T-cell (primary cell): Measurements from ENCODE around the gene SDHAF3. TPM values are rescaled to one million over a fixed set of nuclear protein-coding genes. Genes with fewer than 3 reads are reported as not detected.
"Not testable (repeated sequence)": the region's sequence is repeated elsewhere in the genome, so short reads cannot be mapped to it uniquely, and the experiment has no call there.

ENCODE experiments used
- ATAC-seq, 4 experiments: fragments of 200-7000 bp in 3 of 4; fragments of 150-1000 bp in 1 of 4; cut with Tn5 transposase; replicated peaks in 1 of 4; 1 replicate in 3 of 4; 2 replicates in 1 of 4; pipeline ENCODE4 v1.10.0; 2021; ENCODE audit warnings: moderate library complexity in 3 of 4, mild to moderate bottlenecking in 2 of 4, moderate number of reproducible peaks in 1 of 4
- CTCF ChIA-PET, 2 donors: fragments of 300-600 bp; sonication (Branson Sonifier 250); formaldehyde crosslinking; loops; one replicate each; lab custom pipeline; 2022; ENCODE audit warnings: antibody characterized with exemption in 2 of 2; lab: Charles Lee
- POLR2A ChIA-PET, 2 donors: fragments of 300-600 bp; sonication (Branson Sonifier 250); formaldehyde crosslinking; loops; one replicate each; lab custom pipeline; 2022; ENCODE audit warnings: antibody characterized with exemption in 2 of 2; lab: Charles Lee
- DNase-seq, 35 experiments: peaks; one replicate each; pipeline versions ENCODE4 v3.0.0 to v3.0.0-alpha.2; 2013 to 2023
- H3K27ac ChIP-seq: one replicate; pipeline ENCODE4 v1.5.1; 2013; ENCODE audit warnings: low read length
- H3K27me3 ChIP-seq, 2 experiments: replicated peaks in 1 of 2; 1 replicate in 1 of 2; 2 replicates in 1 of 2; pipeline versions ENCODE4 v1.6.1 to v1.7.0; 2013; ENCODE audit warnings: low read length in 1 of 2, mixed read lengths in 1 of 2; ENCODE audit not compliant: control insufficient read depth in 2 of 2, insufficient read depth in 2 of 2; ENCODE audit errors: extremely low read depth in 1 of 2
- H3K36me3 ChIP-seq, 2 donors: 1 replicate in 1 of 2; 2 replicates in 1 of 2; pipeline versions ENCODE4 v1.6.1 to v1.7.0; 2013; ENCODE audit warnings: low read length in 1 of 2; ENCODE audit not compliant: control insufficient read depth in 2 of 2, insufficient read depth in 1 of 2; ENCODE audit errors: extremely low read depth in 1 of 2
- H3K4me1 ChIP-seq, 2 experiments: 1 replicate in 1 of 2; 2 replicates in 1 of 2; pipeline versions ENCODE4 v1.6.1 to v1.7.0; 2013; ENCODE audit warnings: low read length in 2 of 2, mixed read lengths in 1 of 2; ENCODE audit not compliant: insufficient read depth in 2 of 2, control insufficient read depth in 1 of 2; ENCODE audit errors: extremely low read depth in 1 of 2
- H3K4me3 ChIP-seq, 2 donors: 1 replicate in 1 of 2; 2 replicates in 1 of 2; pipeline versions ENCODE4 v1.5.1 to v1.7.0; 2013; ENCODE audit warnings: mild to moderate bottlenecking in 2 of 2, low read length in 1 of 2, moderate library complexity in 1 of 2; ENCODE audit not compliant: control insufficient read depth in 1 of 2; ENCODE audit errors: extremely low read depth in 1 of 2
- H3K9me3 ChIP-seq: 2 replicates; pipeline ENCODE4 v1.7.0; 2013
- H3K27ac Mint-ChIP-seq, 2 donors: one replicate each; pipeline ENCODE4 v1.8.0; 2020 to 2021; ENCODE audit warnings: mild to moderate bottlenecking in 2 of 2, mixed read lengths in 2 of 2
- H3K27me3 Mint-ChIP-seq, 2 donors: one replicate each; pipeline ENCODE4 v1.8.0; 2021 to 2022; ENCODE audit warnings: mixed read lengths in 2 of 2
- H3K36me3 Mint-ChIP-seq: one replicate; pipeline ENCODE4 v1.8.0; 2021; ENCODE audit warnings: mixed read lengths
- H3K4me1 Mint-ChIP-seq, 3 donors: one replicate each; pipeline ENCODE4 v1.8.0; 2020 to 2022; ENCODE audit warnings: mixed read lengths in 3 of 3, mild to moderate bottlenecking in 1 of 3
- H3K4me3 Mint-ChIP-seq, 3 donors: one replicate each; pipeline ENCODE4 v1.8.0; 2020 to 2022; ENCODE audit warnings: mild to moderate bottlenecking in 3 of 3, mixed read lengths in 3 of 3, moderate library complexity in 3 of 3
- H3K9me3 Mint-ChIP-seq, 3 donors: one replicate each; pipeline ENCODE4 v1.8.0; 2020 to 2022; ENCODE audit warnings: mixed read lengths in 3 of 3
- WGBS: methylation state at CpG from one replicate; pipeline ENCODE4 v1.1.5; 2013; ENCODE audit warnings: missing lambda C conversion rate; ENCODE audit not compliant: insufficient coverage; 5-methylcytosine and 5-hydroxymethylcytosine counted together
- total RNA-seq, 35 experiments: library from RNA in 6 of 35; stranded (reverse) in 6 of 35; fragments of 120-200 nt in 1 of 35; gene quantifications; one replicate each; pipeline versions ENCODE4 v1.2.1 to v1.2.4 and lab custom pipeline; 2013 to 2026

Gene SDHAF3
- total RNA-seq, 5 donors from 2014 or later (not counting 1 experiment from before 2014, with no cell fraction given) = 11.1 to 15.3 (median 12.0) TPM

GRCh38 chr7:97119747-97120146 is 2.2 kb downstream of the SDHAF3 start:
- DNase-seq (no peak), ATAC-seq (no peak)
- Mint-ChIP-seq H3K4me1 (peaks cover 53 to 71% (median 59%) of the 10 kb centered on the region in 3 donors), H3K9me3 (peaks cover 0 to 7% (median 2%) of the 10 kb centered on the region in 3 donors), H3K4me3 (peak overlapping the region in 2 of 3 donors; percentile 18 to 97), H3K27me3 (no peaks in the 10 kb centered on the region), H3K36me3 (peaks cover 16% of the 10 kb centered on the region), H3K27ac (no peak overlapping the region)
- Histone ChIP-seq H3K36me3 (no peaks in the 10 kb centered on the region), H3K4me1 (peaks cover 11 to 20% of the 10 kb centered on the region in 2 experiments), H3K9me3 (no peaks in the 10 kb centered on the region), H3K27ac (no peak overlapping the region), H3K4me3 (no peak overlapping the region), H3K27me3 (no peaks in the 10 kb centered on the region)
- ChIA-PET POLR2A (interaction anchor here in 1 of 2 donors (0.5 kb wide), 1 partner anchor 854 kb away, joined by 4 read pairs; no protein-coding TSS in a partner anchor), CTCF (no interaction called here)
- WGBS = no CpG with 5 or more reads among the region's 2 CpGs

- H3K4me3 Mint-ChIP-seq = no peak overlapping the region
- Histone ChIP-seq H3K9me3 (no peaks in the 10 kb centered on the region), H3K4me3 (no peak overlapping the region), H3K27ac (no peak overlapping the region), H3K27me3 (no peaks in the 10 kb centered on the region), H3K4me1 (peaks cover 11 to 20% of the 10 kb centered on the region in 2 experiments), H3K36me3 (no peaks in the 10 kb centered on the region)
- ATAC-seq (no peak), DNase-seq (no peak)
- WGBS = 100% methylated on average over 1 of the region's 5 CpGs
- ChIA-PET CTCF (no interaction called here), POLR2A (no interaction called here)
- H3K36me3 Mint-ChIP-seq = peaks cover 25% of the 10 kb centered on the region
- H3K4me1 Mint-ChIP-seq = peaks cover 58 to 83% (median 63%) of the 10 kb centered on the region in 3 donors
- H3K9me3 Mint-ChIP-seq = peaks cover 0 to 10% (median 4%) of the 10 kb centered on the region in 3 donors
- no peaks in the 10 kb centered on the region for H3K27me3 Mint-ChIP-seq
- H3K27ac Mint-ChIP-seq = no peak overlapping the region
Measured at GRCh38 chr7:97120713-97121457, 3.4 kb downstream of the SDHAF3 start.

GRCh38 chr7:97123115-97123514 is 5.6 kb downstream of the SDHAF3 start:
- POLR2A ChIA-PET, H3K36me3 ChIP-seq, H3K4me3 Mint-ChIP-seq, ATAC-seq, H3K27ac ChIP-seq, H3K27me3 Mint-ChIP-seq, H3K27ac Mint-ChIP-seq, H3K4me3 ChIP-seq, H3K9me3 ChIP-seq, H3K27me3 ChIP-seq, DNase-seq: not testable (repeated sequence)
- peaks cover 48 to 81% (median 57%) of the 10 kb centered on the region in 3 donors for H3K4me1 Mint-ChIP-seq
- no CpG with 5 or more reads among the region's 2 CpGs for WGBS
- H3K36me3 Mint-ChIP-seq = peaks cover 34% of the 10 kb centered on the region
- CTCF ChIA-PET = interaction anchor here in 1 of 2 donors (0.6 kb wide), 1 partner anchor 11 kb away, joined by 3 read pairs; no protein-coding TSS in a partner anchor
- H3K4me1 ChIP-seq = peaks cover 3 to 16% of the 10 kb centered on the region in 2 experiments
- H3K9me3 Mint-ChIP-seq = peaks cover 0 to 10% (median 3%) of the 10 kb centered on the region in 3 donors

GRCh38 chr7:97126483-97127171 is 9.1 kb downstream of the SDHAF3 start:
- Histone ChIP-seq H3K4me3 (no peak overlapping the region), H3K4me1 (peaks cover 0 to 8% of the 10 kb centered on the region in 2 experiments), H3K36me3 (peaks cover 0 to 3% of the 10 kb centered on the region in 2 donors), H3K27me3 (no peaks in the 10 kb centered on the region), H3K27ac (no peak overlapping the region), H3K9me3 (no peaks in the 10 kb centered on the region)
- H3K36me3 Mint-ChIP-seq = peaks cover 25% of the 10 kb centered on the region
- DNase-seq (no peak), ATAC-seq (no peak)
- H3K27ac Mint-ChIP-seq = no peak overlapping the region
- ChIA-PET CTCF (no interaction called here), POLR2A (interaction anchor here in 1 of 2 donors (0.6 kb wide), 1 partner anchor 16 kb away, joined by 3 read pairs; no protein-coding TSS in a partner anchor)
- no peaks in the 10 kb centered on the region for H3K27me3 Mint-ChIP-seq
- H3K9me3 Mint-ChIP-seq = peaks cover 0 to 10% (median 3%) of the 10 kb centered on the region in 3 donors
- no peak overlapping the region for H3K4me3 Mint-ChIP-seq
- 94% methylated on average over 13 of the region's 15 CpGs for WGBS
- peaks cover 31 to 66% (median 42%) of the 10 kb centered on the region in 3 donors for H3K4me1 Mint-ChIP-seq

GRCh38 chr7:97128736-97129135 is 11.2 kb downstream of the SDHAF3 start:
- Histone ChIP-seq H3K27ac (no peak overlapping the region), H3K9me3 (no peaks in the 10 kb centered on the region), H3K36me3 (peaks cover 0 to 3% of the 10 kb centered on the region in 2 donors), H3K4me1 (peaks cover 0 to 8% of the 10 kb centered on the region in 2 experiments), H3K27me3 (no peaks in the 10 kb centered on the region), H3K4me3 (no peak overlapping the region)
- Mint-ChIP-seq H3K4me3 (no peak overlapping the region), H3K27me3 (no peaks in the 10 kb centered on the region), H3K27ac (no peak overlapping the region), H3K9me3 (peaks cover 0 to 10% (median 3%) of the 10 kb centered on the region in 3 donors), H3K4me1 (peaks cover 34 to 53% (median 36%) of the 10 kb centered on the region in 3 donors), H3K36me3 (peaks cover 24% of the 10 kb centered on the region)
- ChIA-PET CTCF (no interaction called here), POLR2A (no interaction called here)
- ATAC-seq (no peak), DNase-seq (no peak)
- no CpG with 5 or more reads among the region's 1 CpG for WGBS

GRCh38 chr7:97130417-97131139 is 13.1 kb downstream of the SDHAF3 start:
- POLR2A ChIA-PET = no interaction called here
- no peak for DNase-seq
- Histone ChIP-seq H3K36me3 (peaks cover 0 to 3% of the 10 kb centered on the region in 2 donors), H3K9me3 (no peaks in the 10 kb centered on the region), H3K4me1 (peaks cover 0 to 8% of the 10 kb centered on the region in 2 experiments), H3K27ac (no peak overlapping the region), H3K4me3 (no peak overlapping the region), H3K27me3 (no peaks in the 10 kb centered on the region)
- Mint-ChIP-seq H3K9me3 (peaks cover 0 to under 1% (median 0%) of the 10 kb centered on the region in 3 donors), H3K36me3 (peaks cover 10% of the 10 kb centered on the region), H3K27ac (no peak overlapping the region), H3K4me3 (no peak overlapping the region), H3K4me1 (peaks cover 26 to 36% (median 35%) of the 10 kb centered on the region in 3 donors), H3K27me3 (no peaks in the 10 kb centered on the region)
- CTCF ChIA-PET = no interaction called here
- WGBS = 90% methylated on average over 2 of the region's 6 CpGs
- ATAC-seq = no peak
